ENCODE data around the gene TRIM24. TPM values are rescaled to one million over a fixed set of nuclear protein-coding genes. Genes with fewer than 3 reads are reported as not detected.

The TRIM24 gene
- total and polyA plus RNA-seq, 2 of the 13 experiments (the other 11 are each of a cell fraction or from before 2014, with no cell fraction given), result 100 to 106 TPM

GRCh38 chr7:138460176-138460648 is at the start of gene TRIM24 (continued):
- TF ChIP-seq AKAP8 (CRISPR knock-in tag; IDR thresholded peaks at IDR 0.05) (no peak), ISX (CRISPR knock-in tag; conservative IDR thresholded peaks at IDR 0.05) (no peak), U2AF2 (IDR thresholded peaks at IDR 0.05; ENCODE audit: low read depth, low read length) (no peak), ZGPAT (CRISPR knock-in tag; IDR thresholded peaks at IDR 0.05) (peak; percentile 59; the same call in 1 of the 2 replicates), ZSCAN21 (CRISPR knock-in tag; IDR thresholded peaks at IDR 0.05; ENCODE audit: borderline replicate concordance) (peak; percentile 8; the same call in 1 of the 2 replicates), GPBP1L1 (CRISPR knock-in tag; IDR thresholded peaks at IDR 0.05) (no peak), KLF16 (CRISPR knock-in tag; IDR thresholded peaks at IDR 0.05) (0 out of 4 replicates have a peak, but pooled peaks of 1 of the 2 experiments have one; percentile 50), RXRB (CRISPR knock-in tag; IDR thresholded peaks at IDR 0.05; ENCODE audit: borderline replicate concordance) (peak; percentile 65), ZNF484 (CRISPR knock-in tag; IDR thresholded peaks at IDR 0.05; ENCODE audit: borderline replicate concordance, low read depth) (no peak), ZNF549 (CRISPR knock-in tag; IDR thresholded peaks at IDR 0.05) (no peak), STAT6 (CRISPR knock-in tag; IDR thresholded peaks at IDR 0.05; ENCODE audit: borderline replicate concordance) (no peak), JUND (CRISPR knock-in tag; IDR thresholded peaks at IDR 0.05) (no peak), TBP (CRISPR knock-in tag; IDR thresholded peaks at IDR 0.05) (no peak)
- TF ChIP-seq, protein P1, sequence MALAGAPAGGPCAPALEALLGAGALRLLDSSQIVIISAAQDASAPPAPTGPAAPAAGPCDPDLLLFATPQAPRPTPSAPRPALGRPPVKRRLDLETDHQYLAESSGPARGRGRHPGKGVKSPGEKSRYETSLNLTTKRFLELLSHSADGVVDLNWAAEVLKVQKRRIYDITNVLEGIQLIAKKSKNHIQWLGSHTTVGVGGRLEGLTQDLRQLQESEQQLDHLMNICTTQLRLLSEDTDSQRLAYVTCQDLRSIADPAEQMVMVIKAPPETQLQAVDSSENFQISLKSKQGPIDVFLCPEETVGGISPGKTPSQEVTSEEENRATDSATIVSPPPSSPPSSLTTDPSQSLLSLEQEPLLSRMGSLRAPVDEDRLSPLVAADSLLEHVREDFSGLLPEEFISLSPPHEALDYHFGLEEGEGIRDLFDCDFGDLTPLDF (CRISPR knock-in tag; IDR thresholded peaks at IDR 0.05), result no peak; the same call in 1 of the 2 replicates
- TF ChIP-seq, protein P2, sequence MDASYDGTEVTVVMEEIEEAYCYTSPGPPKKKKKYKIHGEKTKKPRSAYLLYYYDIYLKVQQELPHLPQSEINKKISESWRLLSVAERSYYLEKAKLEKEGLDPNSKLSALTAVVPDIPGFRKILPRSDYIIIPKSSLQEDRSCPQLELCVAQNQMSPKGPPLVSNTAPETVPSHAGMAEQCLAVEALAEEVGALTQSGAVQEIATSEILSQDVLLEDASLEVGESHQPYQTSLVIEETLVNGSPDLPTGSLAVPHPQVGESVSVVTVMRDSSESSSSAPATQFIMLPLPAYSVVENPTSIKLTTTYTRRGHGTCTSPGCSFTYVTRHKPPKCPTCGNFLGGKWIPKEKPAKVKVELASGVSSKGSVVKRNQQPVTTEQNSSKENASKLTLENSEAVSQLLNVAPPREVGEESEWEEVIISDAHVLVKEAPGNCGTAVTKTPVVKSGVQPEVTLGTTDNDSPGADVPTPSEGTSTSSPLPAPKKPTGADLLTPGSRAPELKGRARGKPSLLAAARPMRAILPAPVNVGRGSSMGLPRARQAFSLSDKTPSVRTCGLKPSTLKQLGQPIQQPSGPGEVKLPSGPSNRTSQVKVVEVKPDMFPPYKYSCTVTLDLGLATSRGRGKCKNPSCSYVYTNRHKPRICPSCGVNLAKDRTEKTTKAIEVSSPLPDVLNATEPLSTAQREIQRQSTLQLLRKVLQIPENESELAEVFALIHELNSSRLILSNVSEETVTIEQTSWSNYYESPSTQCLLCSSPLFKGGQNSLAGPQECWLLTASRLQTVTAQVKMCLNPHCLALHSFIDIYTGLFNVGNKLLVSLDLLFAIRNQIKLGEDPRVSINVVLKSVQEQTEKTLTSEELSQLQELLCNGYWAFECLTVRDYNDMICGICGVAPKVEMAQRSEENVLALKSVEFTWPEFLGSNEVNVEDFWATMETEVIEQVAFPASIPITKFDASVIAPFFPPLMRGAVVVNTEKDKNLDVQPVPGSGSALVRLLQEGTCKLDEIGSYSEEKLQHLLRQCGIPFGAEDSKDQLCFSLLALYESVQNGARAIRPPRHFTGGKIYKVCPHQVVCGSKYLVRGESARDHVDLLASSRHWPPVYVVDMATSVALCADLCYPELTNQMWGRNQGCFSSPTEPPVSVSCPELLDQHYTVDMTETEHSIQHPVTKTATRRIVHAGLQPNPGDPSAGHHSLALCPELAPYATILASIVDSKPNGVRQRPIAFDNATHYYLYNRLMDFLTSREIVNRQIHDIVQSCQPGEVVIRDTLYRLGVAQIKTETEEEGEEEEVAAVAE (CRISPR knock-in tag; IDR thresholded peaks at IDR 0.05; ENCODE audit: borderline replicate concordance), result no peak
- TF ChIP-seq, protein P3, sequence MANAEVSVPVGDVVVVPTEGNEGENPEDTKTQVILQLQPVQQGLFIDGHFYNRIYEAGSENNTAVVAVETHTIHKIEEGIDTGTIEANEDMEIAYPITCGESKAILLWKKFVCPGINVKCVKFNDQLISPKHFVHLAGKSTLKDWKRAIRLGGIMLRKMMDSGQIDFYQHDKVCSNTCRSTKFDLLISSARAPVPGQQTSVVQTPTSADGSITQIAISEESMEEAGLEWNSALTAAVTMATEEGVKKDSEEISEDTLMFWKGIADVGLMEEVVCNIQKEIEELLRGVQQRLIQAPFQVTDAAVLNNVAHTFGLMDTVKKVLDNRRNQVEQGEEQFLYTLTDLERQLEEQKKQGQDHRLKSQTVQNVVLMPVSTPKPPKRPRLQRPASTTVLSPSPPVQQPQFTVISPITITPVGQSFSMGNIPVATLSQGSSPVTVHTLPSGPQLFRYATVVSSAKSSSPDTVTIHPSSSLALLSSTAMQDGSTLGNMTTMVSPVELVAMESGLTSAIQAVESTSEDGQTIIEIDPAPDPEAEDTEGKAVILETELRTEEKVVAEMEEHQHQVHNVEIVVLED (CRISPR knock-in tag; IDR thresholded peaks at IDR 0.05; ENCODE audit: borderline replicate concordance), result no peak
